Small intestine (tissue), 7 donors: ENCODE measurements around the gene IL20RB. TPM values are rescaled to one million over a fixed set of nuclear protein-coding genes. Genes with fewer than 3 reads are reported as not detected.
"Not testable (repeated sequence)": the region's sequence is repeated elsewhere in the genome, so short reads cannot be mapped to it uniquely, and the experiment has no call there.

Source experiments
- DNase-seq, 2 donors: peaks; one replicate each; pipeline versions ENCODE4 v3.0.0 to v3.0.0-alpha.2; 2013
- FAIRE-seq: peaks from 2 replicates; lab custom pipeline; 2012; peaks lifted over from hg19 to GRCh38; lab: Jason Lieb, UNC
- H3K27ac ChIP-seq, 3 donors: one replicate each; pipeline ENCODE4 v1.5.1; 2013; ENCODE audit warnings: low read length in 2 of 3, mild to moderate bottlenecking in 2 of 3, control low read depth in 1 of 3, inconsistent platforms in 1 of 3, low read depth in 1 of 3, moderate library complexity in 1 of 3
- H3K27me3 ChIP-seq, 3 donors: one replicate each; pipeline ENCODE4 v1.6.1; 2013; ENCODE audit warnings: low read length in 3 of 3, inconsistent platforms in 1 of 3; ENCODE audit not compliant: control insufficient read depth in 3 of 3, insufficient read depth in 3 of 3
- H3K36me3 ChIP-seq, 3 donors: one replicate each; pipeline ENCODE4 v1.6.1; 2013; ENCODE audit warnings: low read length in 3 of 3, inconsistent platforms in 1 of 3, low read depth in 1 of 3, mild to moderate bottlenecking in 1 of 3, moderate library complexity in 1 of 3; ENCODE audit not compliant: control insufficient read depth in 3 of 3, insufficient read depth in 2 of 3
- H3K4me1 ChIP-seq, 3 donors: one replicate each; pipeline ENCODE4 v1.6.1; 2013; ENCODE audit warnings: low read length in 2 of 3, inconsistent platforms in 1 of 3, low read depth in 1 of 3, mild to moderate bottlenecking in 1 of 3, moderate library complexity in 1 of 3; ENCODE audit not compliant: control insufficient read depth in 3 of 3, insufficient read depth in 2 of 3
- H3K4me3 ChIP-seq, 3 donors: one replicate each; pipeline ENCODE4 v1.5.1; 2013; ENCODE audit warnings: low read length in 3 of 3, control low read depth in 1 of 3, inconsistent platforms in 1 of 3, low read depth in 1 of 3, mild to moderate bottlenecking in 1 of 3, moderate library complexity in 1 of 3
- H3K9me3 ChIP-seq, 2 donors: one replicate each; pipeline ENCODE4 v1.6.1; 2013; ENCODE audit warnings: low read depth in 1 of 2, low read length in 1 of 2; ENCODE audit not compliant: control insufficient read depth in 2 of 2, insufficient read depth in 1 of 2
- WGBS, 3 donors: extraction: QIAGEN DNeasy Blood & Tissue Kit; methylation state at CpG; one replicate each; pipeline ENCODE4 v1.1.7; 2013; 5-methylcytosine and 5-hydroxymethylcytosine counted together
- polyA plus RNA-seq, 4 donors: library from polyadenylated mRNA; stranded (reverse) in 3 of 4; unstranded in 1 of 4; fragments of 200-250 nt in 3 of 4; fragments of 120-200 nt in 1 of 4; gene quantifications; one replicate each; pipeline versions ENCODE4 v1.2.1 to v1.2.3, GENCODE V29; 2013
- donor health status: healthy with polysubstance abuse.
- donor health status: control.
- donor health status: control.
- donor health status: Bipolar disorder and iron deficiency.
- donor health status: healthy.

Gene IL20RB
- polyA plus RNA-seq, 4 donors, result 0.58 to 0.81 (median 0.72) TPM

GRCh38 chr3:136982520-136983138 lies 24.8 kb downstream of the IL20RB start:
- Histone ChIP-seq H3K27ac (peak overlapping the region in 1 of 3 donors; percentile 10), H3K4me3 (no peak overlapping the region), H3K4me1 (peaks cover 0 to 11% (median 5%) of the 10 kb centered on the region in 3 donors), H3K27me3 (no peaks in the 10 kb centered on the region), H3K9me3 (no peaks in the 10 kb centered on the region), H3K36me3 (no peaks in the 10 kb centered on the region)
- no peak for FAIRE-seq
- WGBS, 3 donors, result 77 to 92% (median 83%) methylated on average over 4 of the region's 4 CpGs
- DNase-seq, result peak; percentile 15 to 58

DNA sequence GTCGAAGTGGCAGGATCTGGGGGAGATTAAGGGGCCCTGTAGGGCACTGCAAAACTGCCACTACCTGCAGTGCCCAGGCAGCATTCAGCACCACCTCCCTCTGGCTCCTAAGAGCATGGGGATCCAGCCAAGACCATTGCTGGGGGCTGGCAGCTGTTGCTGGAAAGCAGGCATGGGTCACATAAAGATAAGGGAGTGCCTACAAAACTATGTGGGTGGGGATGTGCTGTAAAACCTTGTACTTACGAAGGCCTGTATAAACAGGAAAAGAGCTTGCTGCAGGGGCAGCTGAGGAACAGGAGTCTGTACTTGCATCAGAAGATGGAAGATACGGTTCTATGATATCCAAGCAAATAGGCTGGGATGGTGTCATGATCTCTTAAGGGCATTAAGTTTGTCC lies 27.1 kb downstream of the IL20RB start:
- WGBS, 3 donors, result 9 to 38% (median 36%) methylated on average over 3 of the region's 3 CpGs
- H3K4me3 ChIP-seq, result no peak overlapping the region
- H3K36me3 ChIP-seq, result no peaks in the 10 kb centered on the region
- H3K9me3 ChIP-seq, result peaks cover 0 to 5% of the 10 kb centered on the region in 2 donors
- H3K4me1 ChIP-seq, result peaks cover 0 to 17% (median 5%) of the 10 kb centered on the region in 3 donors
- no peak overlapping the region for H3K27ac ChIP-seq
- FAIRE-seq (no peak), DNase-seq (peak; percentile 66 to 67)
- no peaks in the 10 kb centered on the region for H3K27me3 ChIP-seq

GRCh38 chr3:136987398-136987980 lies 29.7 kb downstream of the IL20RB start:
- FAIRE-seq, DNase-seq, H3K27ac ChIP-seq, H3K27me3 ChIP-seq, H3K9me3 ChIP-seq, H3K4me3 ChIP-seq, H3K36me3 ChIP-seq: not testable (repeated sequence)
- 94 to 98% (median 97%) methylated on average over 24 to 39 of the region's 39 CpGs for whole genome bisulfite sequencing, 3 donors
- peaks cover 0 to 20% (median 5%) of the 10 kb centered on the region in 3 donors for H3K4me1 ChIP-seq

- no peak overlapping the region for H3K4me3 ChIP-seq
- 93 to 97% (median 93%) methylated on average over 2 of the region's 2 CpGs for WGBS, 3 donors
- no peaks in the 10 kb centered on the region for H3K36me3 ChIP-seq
- no peak overlapping the region for H3K27ac ChIP-seq
- no peaks in the 10 kb centered on the region for H3K27me3 ChIP-seq
- peaks cover 0 to 20% (median 5%) of the 10 kb centered on the region in 3 donors for H3K4me1 ChIP-seq
- H3K9me3 ChIP-seq, result peaks cover 0 to 5% of the 10 kb centered on the region in 2 donors
- DNase-seq (no peak), FAIRE-seq (no peak)
Observed at GRCh38 chr3:136988651-136989050, 30.9 kb downstream of the IL20RB start.

- H3K36me3 ChIP-seq, result no peaks in the 10 kb centered on the region
- 18 to 70% (median 46%) methylated on average over 4 of the region's 4 CpGs for WGBS, 3 donors
- no peak for FAIRE-seq
- peaks cover 0 to 5% of the 10 kb centered on the region in 2 donors for H3K9me3 ChIP-seq
- H3K4me3 ChIP-seq, result no peak overlapping the region
- DNase-seq, result peak; percentile 45 to 67
- no peak overlapping the region for H3K27ac ChIP-seq
- peaks cover 0 to 16% (median 4%) of the 10 kb centered on the region in 3 donors for H3K4me1 ChIP-seq
- H3K27me3 ChIP-seq, result no peaks in the 10 kb centered on the region
Observed at GRCh38 chr3:136989781-136990524, 32.2 kb downstream of the IL20RB start.

GRCh38 chr3:136990826-136991225 lies 33.0 kb downstream of the IL20RB start:
- no peak for FAIRE-seq
- H3K9me3 ChIP-seq, result peaks cover 0 to 5% of the 10 kb centered on the region in 2 donors
- H3K4me1 ChIP-seq, result peaks cover 0 to 9% (median 8%) of the 10 kb centered on the region in 3 donors
- WGBS, 3 donors, result 90 to 95% (median 93%) methylated on average over 4 of the region's 4 CpGs
- no peak overlapping the region for H3K4me3 ChIP-seq
- H3K27me3 ChIP-seq, result no peaks in the 10 kb centered on the region
- no peaks in the 10 kb centered on the region for H3K36me3 ChIP-seq
- DNase-seq, result no peak
- H3K27ac ChIP-seq, result no peak overlapping the region

GRCh38 chr3:136992115-136992514 lies 34.3 kb downstream of the IL20RB start:
- no peak overlapping the region for H3K27ac ChIP-seq
- H3K36me3 ChIP-seq, result no peaks in the 10 kb centered on the region
- peaks cover 0 to 5% of the 10 kb centered on the region in 2 donors for H3K9me3 ChIP-seq
- peaks cover 0 to 9% (median 8%) of the 10 kb centered on the region in 3 donors for H3K4me1 ChIP-seq
- FAIRE-seq (no peak), DNase-seq (no peak)
- no peak overlapping the region for H3K4me3 ChIP-seq
- WGBS, 3 donors, result 95 to 100% (median 97%) methylated on average over 2 of the region's 2 CpGs
- H3K27me3 ChIP-seq, result no peaks in the 10 kb centered on the region

DNA sequence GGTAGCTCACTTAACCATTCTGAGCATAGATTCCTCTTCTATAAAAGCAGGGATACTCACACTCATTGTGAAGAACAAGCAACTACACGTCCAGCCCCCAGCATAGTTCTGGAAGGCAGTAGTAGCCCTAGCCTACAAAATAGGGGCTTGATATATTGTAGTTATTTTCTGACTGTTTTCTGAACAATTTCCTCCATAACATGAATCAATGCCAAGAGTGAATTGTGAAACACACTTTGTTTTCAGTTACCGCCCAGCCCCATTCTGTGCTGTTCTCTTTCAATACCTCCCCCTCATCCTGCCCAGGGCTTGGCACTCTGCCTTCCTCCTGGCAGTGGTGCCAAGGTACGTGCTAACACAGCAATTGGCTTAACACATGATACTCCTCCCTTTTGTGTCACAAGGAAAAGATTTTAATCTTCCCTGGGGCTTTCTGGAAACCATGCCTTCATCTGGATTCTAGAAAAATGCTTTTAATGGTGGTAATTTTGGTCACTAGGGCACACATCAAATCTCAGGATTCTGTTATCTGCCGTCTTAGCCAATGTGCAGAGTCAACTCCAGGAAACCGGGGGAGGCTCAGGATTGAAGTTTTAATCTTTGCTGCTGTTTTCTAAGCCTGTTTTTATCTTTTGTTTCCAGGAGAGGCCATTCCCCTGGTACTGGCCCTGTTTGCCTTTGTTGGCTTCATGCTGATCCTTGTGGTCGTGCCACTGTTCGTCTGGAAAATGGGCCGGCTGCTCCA lies 37.2 kb downstream of the IL20RB start:
- no peaks in the 10 kb centered on the region for H3K9me3 ChIP-seq
- WGBS, 3 donors, result 23 to 41% (median 38%) methylated on average over 8 of the region's 8 CpGs
- H3K4me1 ChIP-seq, result peaks cover 0 to 8% (median 3%) of the 10 kb centered on the region in 3 donors
- FAIRE-seq (no peak), DNase-seq (peak in 1 of 2 donors; percentile 90)
- H3K27ac ChIP-seq, result peak overlapping the region in 1 of 3 donors; percentile 90
- no peaks in the 10 kb centered on the region for H3K36me3 ChIP-seq
- no peak overlapping the region for H3K4me3 ChIP-seq
- H3K27me3 ChIP-seq, result no peaks in the 10 kb centered on the region
